ENCODE data around the gene FBXL5. TPM values are rescaled to one million over a fixed set of nuclear protein-coding genes. Genes with fewer than 3 reads are reported as not detected.

The FBXL5 gene
- total and polyA plus RNA-seq, 2 donors from 2014 or later, result 95.3 to 98.4 TPM

- FAIRE-seq, result no peak
- intact Hi-C loops (cut with DNase I), result no loop called here
These were observed 13.6 kb upstream of the FBXL5 start for GRCh38 chr4:15668566-15669435.

GRCh38 chr4:15667006-15667405 lies 11.8 kb upstream of the FBXL5 start:
- no peaks in the 10 kb centered on the region for H3K9me3 ChIP-seq (ENCODE audit: control insufficient read depth in 2 of 3, insufficient read depth in 1 of 3, low read length in 3 of 3)

More at GRCh38 chr4:15668566-15669435, 13.6 kb upstream of the FBXL5 start:
- no peak for DNase-seq
- Histone ChIP-seq H3K4me1 (ENCODE audit: control insufficient read depth in 2 of 3, insufficient read depth in 2 of 3, low read depth in 1 of 3, low read length in 3 of 3) (no peaks in the 10 kb centered on the region), H3K4me3 (ENCODE audit: low read length in 3 of 3) (no peak overlapping the region), H3K27ac (ENCODE audit: low read depth in 2 of 2, low read length in 2 of 2) (no peak overlapping the region), H3K9ac (ENCODE audit: low read length in 3 of 3) (no peak overlapping the region), H3K36me3 (ENCODE audit: control insufficient read depth in 2 of 3, insufficient read depth in 3 of 3, low read length in 3 of 3) (no peaks in the 10 kb centered on the region), H3K9me3 (ENCODE audit: control insufficient read depth in 2 of 3, insufficient read depth in 1 of 3, low read length in 3 of 3) (no peaks in the 10 kb centered on the region), H3K27me3 (ENCODE audit: control insufficient read depth, insufficient read depth, low read length) (no peaks in the 10 kb centered on the region)
- TF ChIP-seq, protein P1, sequence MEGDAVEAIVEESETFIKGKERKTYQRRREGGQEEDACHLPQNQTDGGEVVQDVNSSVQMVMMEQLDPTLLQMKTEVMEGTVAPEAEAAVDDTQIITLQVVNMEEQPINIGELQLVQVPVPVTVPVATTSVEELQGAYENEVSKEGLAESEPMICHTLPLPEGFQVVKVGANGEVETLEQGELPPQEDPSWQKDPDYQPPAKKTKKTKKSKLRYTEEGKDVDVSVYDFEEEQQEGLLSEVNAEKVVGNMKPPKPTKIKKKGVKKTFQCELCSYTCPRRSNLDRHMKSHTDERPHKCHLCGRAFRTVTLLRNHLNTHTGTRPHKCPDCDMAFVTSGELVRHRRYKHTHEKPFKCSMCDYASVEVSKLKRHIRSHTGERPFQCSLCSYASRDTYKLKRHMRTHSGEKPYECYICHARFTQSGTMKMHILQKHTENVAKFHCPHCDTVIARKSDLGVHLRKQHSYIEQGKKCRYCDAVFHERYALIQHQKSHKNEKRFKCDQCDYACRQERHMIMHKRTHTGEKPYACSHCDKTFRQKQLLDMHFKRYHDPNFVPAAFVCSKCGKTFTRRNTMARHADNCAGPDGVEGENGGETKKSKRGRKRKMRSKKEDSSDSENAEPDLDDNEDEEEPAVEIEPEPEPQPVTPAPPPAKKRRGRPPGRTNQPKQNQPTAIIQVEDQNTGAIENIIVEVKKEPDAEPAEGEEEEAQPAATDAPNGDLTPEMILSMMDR (IDR thresholded peaks at IDR 0.05; ENCODE audit: borderline replicate concordance, extremely low read depth, insufficient read depth), result no peak

GRCh38 chr4:15665753-15666365 lies 10.7 kb upstream of the FBXL5 start:
- no peaks in the 10 kb centered on the region for H3K9me3 ChIP-seq (ENCODE audit: control insufficient read depth in 2 of 3, insufficient read depth in 1 of 3, low read length in 3 of 3)
- no peak overlapping the region for H3K4me3 ChIP-seq (ENCODE audit: low read length in 3 of 3)
- no peaks in the 10 kb centered on the region for H3K36me3 ChIP-seq (ENCODE audit: control insufficient read depth in 2 of 3, insufficient read depth in 3 of 3, low read length in 3 of 3)
- no peak overlapping the region for H3K27ac ChIP-seq (ENCODE audit: low read depth in 2 of 2, low read length in 2 of 2)
- H3K9ac ChIP-seq (ENCODE audit: low read length in 3 of 3), result no peak overlapping the region
- FAIRE-seq (no peak), DNase-seq (no peak)
- H3K27me3 ChIP-seq (ENCODE audit: control insufficient read depth, insufficient read depth, low read length), result no peaks in the 10 kb centered on the region
- intact Hi-C loops (cut with DNase I), result no loop called here
- TF ChIP-seq, protein P1 (IDR thresholded peaks at IDR 0.05; ENCODE audit: borderline replicate concordance, extremely low read depth, insufficient read depth), result no peak
- H3K4me1 ChIP-seq (ENCODE audit: control insufficient read depth in 2 of 3, insufficient read depth in 2 of 3, low read depth in 1 of 3, low read length in 3 of 3), result peaks cover 0 to 4% (median 0%) of the 10 kb centered on the region in 3 donors

More at GRCh38 chr4:15667006-15667405, 11.8 kb upstream of the FBXL5 start:
- no peak for DNase-seq
- no peaks in the 10 kb centered on the region for H3K36me3 ChIP-seq (ENCODE audit: control insufficient read depth in 2 of 3, insufficient read depth in 3 of 3, low read length in 3 of 3)
- FAIRE-seq, result no peak
- H3K27ac ChIP-seq (ENCODE audit: low read depth in 2 of 2, low read length in 2 of 2), result no peak overlapping the region
- intact Hi-C loops (cut with DNase I), result no loop called here
- H3K4me3 ChIP-seq (ENCODE audit: low read length in 3 of 3), result no peak overlapping the region
- no peaks in the 10 kb centered on the region for H3K27me3 ChIP-seq (ENCODE audit: control insufficient read depth, insufficient read depth, low read length)
- TF ChIP-seq, protein P1 (IDR thresholded peaks at IDR 0.05; ENCODE audit: borderline replicate concordance, extremely low read depth, insufficient read depth), result no peak
- no peak overlapping the region for H3K9ac ChIP-seq (ENCODE audit: low read length in 3 of 3)
- peaks cover 0 to 4% (median 0%) of the 10 kb centered on the region in 3 donors for H3K4me1 ChIP-seq (ENCODE audit: control insufficient read depth in 2 of 3, insufficient read depth in 2 of 3, low read depth in 1 of 3, low read length in 3 of 3)
